B cell (primary cell): ENCODE results near the gene PHF13.

ENCODE experiments used
- EZH2 ChIP-seq: IDR thresholded peaks from 2 replicates; pipeline ENCODE4 v1.6.1; 2012; ENCODE audit warnings: borderline replicate concordance, low read depth, mild to moderate bottlenecking, moderate library complexity, low read length; ENCODE audit not compliant: insufficient read depth, poor library complexity, severe bottlenecking
- TF ChIP-seq, protein P1 (sequence below): fragments of 200-600 bp; IDR thresholded peaks from one replicate; pipeline ENCODE4 v1.8.0; 2022; ENCODE audit warnings: antibody characterized with exemption, mild to moderate bottlenecking

- no peak for TF ChIP-seq EZH2
- TF ChIP-seq, protein P1, sequence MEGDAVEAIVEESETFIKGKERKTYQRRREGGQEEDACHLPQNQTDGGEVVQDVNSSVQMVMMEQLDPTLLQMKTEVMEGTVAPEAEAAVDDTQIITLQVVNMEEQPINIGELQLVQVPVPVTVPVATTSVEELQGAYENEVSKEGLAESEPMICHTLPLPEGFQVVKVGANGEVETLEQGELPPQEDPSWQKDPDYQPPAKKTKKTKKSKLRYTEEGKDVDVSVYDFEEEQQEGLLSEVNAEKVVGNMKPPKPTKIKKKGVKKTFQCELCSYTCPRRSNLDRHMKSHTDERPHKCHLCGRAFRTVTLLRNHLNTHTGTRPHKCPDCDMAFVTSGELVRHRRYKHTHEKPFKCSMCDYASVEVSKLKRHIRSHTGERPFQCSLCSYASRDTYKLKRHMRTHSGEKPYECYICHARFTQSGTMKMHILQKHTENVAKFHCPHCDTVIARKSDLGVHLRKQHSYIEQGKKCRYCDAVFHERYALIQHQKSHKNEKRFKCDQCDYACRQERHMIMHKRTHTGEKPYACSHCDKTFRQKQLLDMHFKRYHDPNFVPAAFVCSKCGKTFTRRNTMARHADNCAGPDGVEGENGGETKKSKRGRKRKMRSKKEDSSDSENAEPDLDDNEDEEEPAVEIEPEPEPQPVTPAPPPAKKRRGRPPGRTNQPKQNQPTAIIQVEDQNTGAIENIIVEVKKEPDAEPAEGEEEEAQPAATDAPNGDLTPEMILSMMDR = no peak
Measured at GRCh38 chr1:6588893-6589520, 24.5 kb upstream of the PHF13 start.
